Measurements from ENCODE around the gene TCTN2.

Gene TCTN2

DNA sequence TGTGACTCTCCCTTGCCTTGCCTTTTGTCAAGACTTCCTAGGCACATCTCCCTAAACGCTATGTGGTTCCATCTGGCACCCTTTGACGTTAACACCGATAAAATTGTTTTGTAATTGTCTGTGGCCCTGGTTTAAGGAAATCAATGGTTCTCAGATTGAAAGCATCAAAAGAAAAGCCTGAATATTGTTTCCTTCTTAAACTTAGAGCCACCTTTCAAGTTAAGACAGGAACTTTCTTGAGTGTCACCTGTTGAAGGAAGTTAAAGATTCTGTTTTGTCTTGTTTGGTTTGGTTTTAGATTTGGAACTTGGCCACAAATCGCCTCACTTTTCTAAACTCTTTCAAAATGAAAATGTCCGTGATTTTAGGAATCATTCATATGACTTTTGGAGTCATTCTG is 76.4 kb downstream of the TCTN2 start:
- no peak for DNase-seq

DNA sequence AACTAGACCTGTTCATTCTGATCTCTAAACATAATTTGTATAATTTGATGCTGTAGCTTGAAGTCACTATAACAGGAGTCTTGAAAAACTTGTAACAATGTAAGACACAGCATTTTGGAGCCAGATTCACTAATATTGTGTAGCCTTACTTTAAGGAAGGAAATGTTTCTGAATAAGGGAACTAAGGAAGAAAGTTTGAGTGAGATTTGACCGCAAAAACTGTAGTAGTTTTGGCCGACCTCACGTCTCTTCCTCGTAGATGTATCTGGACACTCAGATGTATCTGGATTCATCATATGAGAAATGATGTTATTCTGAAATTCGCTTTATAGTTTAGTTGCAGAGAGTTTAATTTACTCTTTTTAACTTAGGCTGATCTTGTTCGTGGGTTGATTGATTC is 77.2 kb downstream of the TCTN2 start:
- DNase-seq: no peak

DNA sequence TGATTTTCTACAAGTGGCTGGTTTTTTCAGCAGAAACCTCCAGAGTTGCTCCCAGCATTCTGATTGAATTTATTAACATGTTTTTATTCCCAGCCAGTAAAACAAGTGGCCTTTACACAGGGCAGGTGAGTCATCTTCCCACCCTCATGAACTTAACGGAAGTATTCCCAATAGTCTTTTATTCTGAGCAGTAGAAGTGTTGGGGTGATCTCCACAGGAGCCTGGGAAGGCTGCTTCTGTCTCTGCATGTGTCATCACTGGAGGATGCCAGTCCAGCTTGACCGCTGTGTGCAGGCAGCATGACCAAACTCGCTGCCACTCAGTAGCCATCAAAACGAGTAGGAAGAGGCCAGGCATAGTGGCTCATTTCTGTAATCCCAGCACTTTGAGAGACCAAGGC is 77.7 kb downstream of the TCTN2 start:
- no peak for DNase-seq

DNA sequence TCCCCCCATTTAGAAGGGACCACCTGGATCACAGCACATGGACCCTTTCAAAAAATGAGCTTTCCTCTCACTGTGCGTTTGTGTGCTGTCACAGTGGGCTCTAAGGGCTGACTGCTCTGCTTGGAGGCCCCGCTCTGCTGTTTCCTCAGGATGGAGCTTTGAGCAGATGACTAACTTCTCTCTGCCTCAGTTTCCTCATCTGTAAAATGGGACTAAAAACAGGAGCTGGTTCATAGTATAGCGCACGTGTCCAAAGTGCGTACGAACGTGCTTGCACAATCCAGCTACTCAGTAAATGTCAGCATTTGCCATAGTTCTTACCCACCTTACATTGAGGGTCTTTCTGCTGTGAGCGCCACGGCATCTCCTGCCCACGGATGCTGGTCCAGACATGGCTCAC is 78.4 kb downstream of the TCTN2 start:
- DNase-seq: no peak

DNA sequence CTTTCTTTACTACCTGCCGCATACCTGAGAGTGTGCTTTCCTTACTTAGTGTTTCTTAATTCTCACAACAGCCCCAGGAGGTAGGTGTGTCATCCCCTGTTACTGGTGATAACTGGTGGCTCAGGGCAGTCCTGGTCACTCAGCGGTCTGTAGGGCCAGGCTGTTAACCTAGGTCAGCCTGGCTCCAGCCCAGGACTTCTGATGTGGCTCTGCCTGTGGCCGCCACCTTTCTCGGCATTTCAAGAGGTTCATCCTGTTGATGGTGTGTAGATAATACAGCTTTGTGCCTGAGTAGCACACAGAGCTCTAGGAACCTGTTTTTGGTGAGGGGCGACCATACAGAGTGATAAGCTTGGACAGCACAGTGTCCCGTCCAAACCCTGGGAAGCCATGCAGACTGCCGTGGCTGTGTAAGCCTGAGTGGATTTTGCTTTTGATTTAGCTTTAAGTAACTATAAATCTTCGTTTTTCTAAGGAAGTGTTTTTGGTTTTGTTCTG is 79.3 kb downstream of the TCTN2 start:
- no peak for DNase-seq

DNA sequence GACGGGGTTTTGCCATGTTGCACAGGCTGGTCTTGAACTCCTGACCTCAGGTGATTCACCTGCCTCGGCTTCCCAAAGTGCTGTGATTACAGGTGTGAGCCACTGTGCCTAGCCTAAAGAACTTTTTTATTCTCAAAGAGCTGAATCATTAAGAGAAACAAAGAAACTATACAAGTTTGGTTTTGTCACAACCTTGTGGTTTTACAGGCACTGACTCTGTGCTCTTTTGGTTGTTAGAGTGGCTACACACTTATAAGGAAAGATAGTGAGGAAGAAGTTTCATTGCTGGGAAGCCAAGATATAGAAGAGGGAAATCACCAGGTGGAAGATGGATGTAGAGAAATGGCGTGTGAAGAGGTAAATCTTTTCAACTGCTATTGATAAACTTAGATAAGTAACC is 81.1 kb downstream of the TCTN2 start:
- no peak for DNase-seq

DNA sequence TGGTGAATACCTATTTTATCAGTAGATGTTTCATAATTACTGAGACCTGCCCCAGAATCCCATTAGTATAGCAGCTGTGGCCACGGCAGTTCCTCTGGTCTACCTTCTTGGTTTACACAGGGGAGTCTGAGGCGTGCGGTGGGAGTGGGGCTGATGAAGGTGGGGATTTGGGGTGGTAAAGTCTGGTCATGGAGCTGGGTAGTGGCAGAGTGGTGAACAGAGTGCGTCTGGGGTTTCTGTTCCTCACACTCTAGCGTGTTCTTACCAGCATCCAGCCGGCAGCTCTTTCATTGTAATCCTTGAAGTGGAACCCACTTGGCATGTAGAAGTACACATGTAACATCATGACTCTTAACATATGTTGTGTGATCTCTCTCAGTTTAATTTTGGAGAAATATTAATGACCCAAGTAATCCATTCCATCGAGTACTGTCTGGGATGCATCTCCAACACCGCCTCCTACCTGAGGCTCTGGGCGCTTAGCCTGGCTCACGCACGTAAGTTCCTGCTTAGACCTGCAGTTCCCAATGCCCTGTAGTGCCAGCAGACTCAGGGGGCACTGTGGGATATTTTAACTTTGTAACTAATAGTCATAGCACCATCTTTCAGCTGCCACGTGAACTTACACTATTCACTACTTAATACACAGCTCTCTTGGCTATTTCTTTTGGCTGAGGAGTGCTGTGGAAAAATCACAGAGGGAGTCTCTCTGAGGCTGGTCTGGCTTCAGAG is 83.3 kb downstream of the TCTN2 start:
- no peak for DNase-seq

DNA sequence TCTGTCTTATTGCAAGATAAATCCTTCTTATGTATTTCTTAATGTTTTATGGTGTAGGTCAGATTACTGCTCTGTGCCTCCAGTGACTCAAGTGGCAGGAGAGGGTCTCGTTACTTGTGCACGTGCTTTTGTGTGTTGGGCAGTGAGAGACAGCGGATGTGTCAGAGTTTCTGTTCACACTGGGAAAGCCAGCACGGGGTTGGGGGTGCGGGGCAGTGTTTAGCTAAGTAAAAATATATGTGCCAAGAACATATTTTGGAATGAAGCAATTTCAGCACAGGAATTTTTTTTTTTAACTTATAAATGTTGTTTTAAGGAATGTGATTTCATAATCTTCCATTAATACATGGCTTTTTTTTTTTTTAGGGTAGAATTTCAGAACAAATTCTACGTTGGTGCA is 86.6 kb downstream of the TCTN2 start:
- DNase-seq: no peak
